Smooth muscle cell of the pulmonary artery (primary cell): Measurements from ENCODE around the gene RNASE8. TPM values are rescaled to one million over a fixed set of nuclear protein-coding genes. Genes with fewer than 3 reads are reported as not detected.

ENCODE experiments used
- total RNA-seq: library from RNA; depleted of rRNA; stranded (reverse); fragments of >200 nt; gene quantifications from 2 replicates; pipeline ENCODE4 v1.2.3, GENCODE V29; 2014

RNASE8 gene
- not detected in 2 replicates for total RNA-seq

DNA sequence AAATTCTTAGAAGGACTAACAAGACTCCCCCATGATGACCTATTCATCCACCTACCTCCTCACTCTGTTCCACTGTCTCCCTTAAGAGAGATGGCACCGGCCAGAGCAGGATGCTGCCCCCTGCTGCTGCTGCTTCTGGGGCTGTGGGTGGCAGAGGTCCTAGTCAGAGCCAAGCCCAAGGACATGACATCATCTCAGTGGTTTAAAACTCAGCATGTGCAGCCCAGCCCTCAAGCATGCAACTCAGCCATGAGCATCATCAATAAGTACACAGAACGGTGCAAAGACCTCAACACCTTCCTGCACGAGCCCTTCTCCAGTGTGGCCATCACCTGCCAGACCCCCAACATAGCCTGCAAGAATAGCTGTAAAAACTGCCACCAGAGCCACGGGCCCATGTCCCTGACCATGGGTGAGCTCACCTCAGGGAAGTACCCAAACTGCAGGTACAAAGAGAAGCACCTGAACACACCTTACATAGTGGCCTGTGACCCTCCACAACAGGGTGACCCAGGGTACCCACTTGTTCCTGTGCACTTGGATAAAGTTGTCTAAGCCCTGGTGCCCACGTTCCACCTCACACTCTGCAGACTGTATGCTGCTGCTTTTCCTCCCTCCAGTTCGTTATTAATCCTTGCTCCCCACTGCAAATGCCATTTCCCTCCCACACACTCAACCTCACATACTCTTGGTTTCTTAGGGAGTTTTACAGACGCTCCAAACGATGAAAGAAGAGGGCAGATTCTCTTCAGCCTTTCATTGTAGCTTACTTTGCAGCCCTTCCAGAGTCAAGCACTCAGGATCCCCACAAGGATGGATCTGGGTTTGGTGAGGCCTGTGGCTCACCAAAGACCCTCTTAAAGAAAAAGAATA is at the start of gene RNASE8:
TSS of gene RNASE8 (plus strand) at position 20 of the 873 bp plus-strand sequence. CDS start at position 91, 71 bp downstream.

DNA sequence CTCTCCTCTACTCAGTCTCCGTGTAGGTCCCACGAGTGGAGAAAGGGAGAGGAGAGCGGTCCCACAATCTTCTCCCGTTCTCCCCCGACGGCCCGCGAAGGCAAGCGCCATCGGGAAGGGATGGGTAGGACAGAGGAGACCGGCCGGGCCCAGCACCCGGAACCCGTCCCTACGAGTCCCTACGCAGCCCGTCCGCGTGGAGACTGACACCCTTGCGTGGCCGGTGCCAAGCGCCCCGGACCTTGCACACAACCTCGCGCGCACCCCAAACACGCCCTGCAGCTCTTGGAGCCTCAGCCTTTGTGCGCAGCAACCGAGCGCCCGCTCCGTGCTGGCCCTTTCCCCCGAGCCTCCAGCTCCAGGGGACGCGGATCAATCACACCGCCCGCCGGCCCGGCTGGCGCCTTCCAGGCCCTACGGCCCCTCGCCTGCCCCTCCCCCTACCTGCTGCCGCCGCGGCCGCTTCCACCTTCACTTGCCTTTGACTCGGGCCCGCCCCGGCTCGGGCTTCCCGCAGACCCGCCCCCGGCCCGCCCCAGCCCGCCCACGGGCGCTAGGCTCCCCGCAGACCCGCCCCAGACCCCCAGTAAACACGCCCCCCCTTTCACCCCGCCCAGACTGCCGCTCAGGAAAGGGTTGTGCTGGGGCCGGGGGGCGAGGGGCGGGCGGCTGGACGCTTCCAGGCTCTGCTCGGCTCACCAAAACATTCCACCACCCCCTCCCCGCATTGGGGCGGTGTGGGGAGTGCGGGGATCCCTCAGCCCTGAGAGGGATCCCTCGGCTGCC is 32.8 kb upstream of the RNASE8 start, which contains the start of gene NDRG2:
TSS of gene NDRG2 (minus strand) at position 477 of the 786 bp plus-strand sequence. CDS start 1,746 bp downstream, outside the sequence.

GRCh38 chr14:21029917-21030316 is 27.7 kb upstream of the RNASE8 start, which contains the start of gene TPPP2:
Gene TPPP2 (plus strand): TSS chr14:21030217. CDS start chr14:21030582, 365 bp downstream.

GRCh38 chr14:21034707-21035106 is 22.9 kb upstream of the RNASE8 start, which contains the start of gene RNASE13:
Gene RNASE13 (minus strand): TSS chr14:21034807. CDS start chr14:21034288, 519 bp downstream.

DNA sequence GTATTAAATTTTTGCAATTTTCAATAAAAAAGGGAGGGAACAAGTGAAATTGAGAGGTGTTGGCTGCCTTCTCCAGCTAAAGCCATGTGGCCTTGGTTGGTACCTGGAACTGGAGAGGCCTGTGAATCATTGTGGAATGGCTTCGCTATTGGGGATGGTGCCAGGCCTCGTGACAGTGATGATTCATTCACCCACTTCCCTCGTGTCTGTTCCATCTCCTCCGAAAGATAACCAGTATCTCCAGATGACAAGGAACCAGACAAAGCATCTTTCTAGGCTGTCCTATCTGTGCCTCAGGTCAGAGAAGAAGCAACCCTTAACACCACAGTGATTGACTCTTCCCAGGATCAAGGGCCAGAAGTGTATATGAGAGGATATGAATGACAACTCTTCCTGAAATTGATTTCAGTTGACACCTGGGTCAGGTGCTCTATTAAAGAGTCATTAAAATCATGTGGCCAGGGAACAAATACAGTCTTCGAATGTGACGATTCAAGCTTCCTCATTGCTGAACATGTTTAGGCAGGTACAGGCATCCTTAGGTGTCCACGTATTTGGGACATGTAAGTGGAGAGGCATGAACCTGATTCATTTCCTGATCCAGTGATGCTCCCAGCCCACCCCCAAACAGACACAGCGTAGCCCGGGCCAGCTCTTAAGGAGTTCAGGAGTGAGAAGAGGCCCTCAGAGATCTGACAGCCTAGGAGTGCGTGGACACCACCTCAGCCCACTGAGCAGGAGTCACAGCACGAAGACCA is 15.8 kb upstream of the RNASE8 start, which contains the start of gene RNASE7:
TSS of gene RNASE7 (plus strand) at position 687 of the 758 bp plus-strand sequence. CDS start 631 bp downstream, outside the sequence.

DNA sequence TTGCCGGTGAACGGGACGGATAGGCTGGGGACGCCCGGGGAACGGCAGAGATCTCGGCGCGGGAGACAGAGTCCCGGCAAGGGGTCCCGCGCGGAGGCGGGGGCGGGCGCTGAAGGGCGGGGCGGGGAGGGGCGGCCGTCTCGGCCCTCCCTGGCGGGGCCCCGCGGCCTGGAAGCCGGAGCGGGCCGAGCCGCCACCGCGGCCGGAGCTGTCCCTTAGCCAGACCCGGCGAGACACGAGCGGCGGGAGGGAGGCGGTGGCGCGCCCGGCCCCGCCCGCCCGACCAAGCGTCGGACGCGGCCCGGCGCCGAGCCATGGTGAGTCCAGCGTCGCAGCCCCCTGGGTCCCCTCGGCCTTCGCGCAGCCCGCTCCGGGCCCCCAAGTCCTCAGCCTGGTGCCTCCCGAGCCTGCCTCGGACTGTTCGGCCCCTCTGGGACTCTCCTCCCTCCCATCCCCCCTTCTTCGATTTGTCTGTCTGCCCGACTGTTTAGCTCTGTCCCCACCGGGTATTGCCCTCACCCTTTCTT is 12.5 kb downstream of the RNASE8 start, which contains the start of gene ARHGEF40:
TSS of gene ARHGEF40 (plus strand) at position 222 of the 527 bp plus-strand sequence. CDS start at position 315, 93 bp downstream.

GRCh38 chr14:21098076-21098891 is 40.7 kb downstream of the RNASE8 start, which contains the start of gene ZNF219:
Gene ZNF219 (minus strand): TSS chr14:21098655. CDS start chr14:21093591, 5,064 bp downstream.

DNA sequence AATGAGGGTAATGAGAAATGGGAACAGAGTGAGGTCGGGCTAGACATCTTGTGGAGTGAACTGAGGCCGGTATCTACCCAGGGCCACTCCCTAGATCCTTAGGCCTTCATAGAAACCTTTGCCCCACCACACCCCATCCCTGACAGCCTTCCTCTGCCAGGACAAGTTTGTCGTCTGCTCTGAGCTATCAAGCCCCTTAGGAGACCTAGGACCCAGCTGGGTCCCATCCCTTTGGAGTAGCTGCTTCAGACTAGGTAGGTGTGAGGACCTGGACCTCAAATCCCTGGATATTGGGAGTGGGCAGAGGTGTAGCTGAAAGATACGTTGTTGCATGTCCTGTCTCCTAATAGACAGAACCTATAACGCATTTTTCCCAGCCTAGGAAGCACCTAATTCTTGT is 43.3 kb downstream of the RNASE8 start, which contains the start of gene TMEM253:
TSS of gene TMEM253 (plus strand) at position 136 of the 400 bp plus-strand sequence. CDS start 278 bp downstream, outside the sequence.

Other genes starting within 250 kb of the RNASE8 start
- not detected in 2 replicates for gene RNASE3, start 166.4 kb upstream of the RNASE8 start, total RNA-seq
- gene RNASE2, start 102.3 kb upstream of the RNASE8 start, total RNA-seq: not detected in 2 replicates
- 24.9 and 26.3 TPM in 2 replicates for gene METTL17, start 67.8 kb upstream of the RNASE8 start, total RNA-seq
- gene SLC39A2, start 58.5 kb upstream of the RNASE8 start, total RNA-seq: not detected in 2 replicates
- gene NDRG2, start 32.8 kb upstream of the RNASE8 start, total RNA-seq: 0.50 and 1.0 TPM in 2 replicates
- gene TPPP2, start 27.6 kb upstream of the RNASE8 start, total RNA-seq: not detected in 2 replicates
- gene RNASE13, start 23.0 kb upstream of the RNASE8 start, total RNA-seq: not detected in 2 replicates
- not detected in 2 replicates for gene RNASE7, start 15.5 kb upstream of the RNASE8 start, total RNA-seq
- 36.0 and 49.3 TPM in 2 replicates for gene ARHGEF40, start 12.5 kb downstream of the RNASE8 start, total RNA-seq
- 4.2 and 8.4 TPM in 2 replicates for gene ZNF219, start 40.8 kb downstream of the RNASE8 start, total RNA-seq
- 0.13 TPM in 1 of 2 replicates, not detected in the other for gene TMEM253, start 43.2 kb downstream of the RNASE8 start, total RNA-seq
- not detected in 2 replicates for gene OR5AU1, start 98.2 kb downstream of the RNASE8 start, total RNA-seq
- 493 and 531 TPM in 2 replicates for gene HNRNPC, start 211.6 kb downstream of the RNASE8 start, total RNA-seq
- not detected in 2 replicates for gene RPGRIP1, start 222.3 kb downstream of the RNASE8 start, total RNA-seq